Natural killer cell (primary cell): ENCODE measurements around the gene TMC1. TPM values are rescaled to one million over a fixed set of nuclear protein-coding genes. Genes with fewer than 3 reads are reported as not detected.

ENCODE experiments used
- ATAC-seq, 3 donors: fragments of 150-1000 bp in 2 of 3; fragments of 200-7000 bp in 1 of 3; cut with Tn5 transposase; 1 replicate in 1 of 3; 2 replicates in 2 of 3; pipeline ENCODE4 v1.10.0; 2021; ENCODE audit warnings: mild to moderate bottlenecking in 2 of 3, moderate library complexity in 2 of 3
- DNase-seq, 2 donors: peaks; one replicate each; pipeline versions ENCODE4 v3.0.0 to v3.0.0-alpha.2; 2013 to 2021; ENCODE audit warnings: mixed read lengths in 1 of 2
- H3K27ac ChIP-seq: one replicate; pipeline ENCODE4 v1.5.1; 2013; ENCODE audit warnings: mild to moderate bottlenecking, low read length
- H3K27me3 ChIP-seq: one replicate; pipeline ENCODE4 v1.6.1; 2013; ENCODE audit warnings: low read length; ENCODE audit not compliant: control insufficient read depth, insufficient read depth
- H3K36me3 ChIP-seq: one replicate; pipeline ENCODE4 v1.6.1; 2013; ENCODE audit warnings: low read length; ENCODE audit not compliant: control insufficient read depth, insufficient read depth
- H3K4me1 ChIP-seq: one replicate; pipeline ENCODE4 v1.6.1; 2013; ENCODE audit warnings: low read length; ENCODE audit not compliant: control insufficient read depth, insufficient read depth
- H3K4me3 ChIP-seq: one replicate; pipeline ENCODE4 v1.5.1; 2013; ENCODE audit warnings: low read length
- H3K9me3 ChIP-seq: one replicate; pipeline ENCODE4 v1.6.1; 2013; ENCODE audit warnings: low read length; ENCODE audit not compliant: control insufficient read depth, insufficient read depth
- H3K27ac Mint-ChIP-seq, 2 donors: one replicate each; pipeline ENCODE4 v1.8.0; 2022; ENCODE audit warnings: mild to moderate bottlenecking in 2 of 2, mixed read lengths in 2 of 2, moderate library complexity in 1 of 2
- H3K27me3 Mint-ChIP-seq, 2 donors: one replicate each; pipeline ENCODE4 v1.8.0; 2022; ENCODE audit warnings: low read depth in 2 of 2, mixed read lengths in 2 of 2
- H3K36me3 Mint-ChIP-seq: one replicate; pipeline ENCODE4 v1.8.0; 2022; ENCODE audit warnings: mixed read lengths
- H3K4me1 Mint-ChIP-seq, 2 donors: one replicate each; pipeline ENCODE4 v1.8.0; 2022; ENCODE audit warnings: mixed read lengths in 2 of 2
- H3K4me3 Mint-ChIP-seq: one replicate; pipeline ENCODE4 v1.8.0; 2022; ENCODE audit warnings: mild to moderate bottlenecking, moderate library complexity, mixed read lengths
- H3K9me3 Mint-ChIP-seq, 2 donors: one replicate each; pipeline ENCODE4 v1.8.0; 2022; ENCODE audit warnings: mixed read lengths in 2 of 2
- WGBS: methylation state at CpG from one replicate; pipeline ENCODE4 v1.1.7; 2013; ENCODE audit warnings: missing lambda C conversion rate; ENCODE audit not compliant: insufficient coverage; 5-methylcytosine and 5-hydroxymethylcytosine counted together
- intact Hi-C: fragments of 100-400 bp; cut with micrococcal nuclease; formaldehyde crosslinking; loops from one replicate; pipeline ENCODE4 v1.14.2; 2022
- total RNA-seq, 4 donors: library from RNA; stranded (reverse); fragments of 120-200 nt in 1 of 4; gene quantifications; one replicate each; pipeline versions ENCODE4 v1.2.3 to v1.2.4, GENCODE V29; 2013 to 2022
- TF ChIP-seq, protein P1 (sequence below): fragments of 200-600 bp; IDR thresholded peaks from one replicate; pipeline ENCODE4 v1.8.0; 2022; ENCODE audit warnings: antibody characterized with exemption

Gene TMC1
- total RNA-seq, 3 donors from 2014 or later (not counting 1 experiment from before 2014, with no cell fraction given): not detected

DNA sequence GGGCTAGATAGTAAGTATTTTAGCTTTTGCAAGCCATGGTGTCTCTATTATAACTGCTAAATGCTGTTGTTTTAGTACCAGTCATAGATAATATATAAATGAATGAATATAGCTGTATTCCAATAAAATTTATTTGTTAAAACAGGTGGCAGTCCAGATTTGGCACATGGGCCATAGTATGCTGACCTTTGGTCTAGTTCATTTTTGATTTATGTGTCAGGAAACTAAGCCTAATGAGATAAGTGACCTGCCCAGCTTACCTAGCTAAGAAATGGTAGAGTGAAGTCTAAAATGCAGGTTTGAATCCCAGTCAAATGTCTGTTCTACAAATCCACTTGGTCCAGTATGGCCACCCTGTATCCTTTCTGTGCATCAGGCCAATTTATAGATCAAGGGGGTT is 292.1 kb downstream of the TMC1 start:
- H3K9me3 Mint-ChIP-seq: peaks cover 0 to 2% of the 10 kb centered on the region in 2 donors
- H3K27me3 ChIP-seq: no peaks in the 10 kb centered on the region
- DNase-seq: no peak
- H3K36me3 ChIP-seq: no peaks in the 10 kb centered on the region
- no peaks in the 10 kb centered on the region for H3K9me3 ChIP-seq
- H3K4me3 ChIP-seq: no peak overlapping the region
- intact Hi-C loops: no loop called here
- no peaks in the 10 kb centered on the region for H3K4me1 ChIP-seq
- no peaks in the 10 kb centered on the region for H3K36me3 Mint-ChIP-seq
- ATAC-seq: no peak
- H3K27me3 Mint-ChIP-seq: peaks cover 0 to 3% of the 10 kb centered on the region in 2 donors
- no peak overlapping the region for H3K27ac ChIP-seq
- no peaks in the 10 kb centered on the region for H3K4me1 Mint-ChIP-seq
- no peak overlapping the region for H3K4me3 Mint-ChIP-seq
- H3K27ac Mint-ChIP-seq: no peak overlapping the region
- TF ChIP-seq, protein P1, sequence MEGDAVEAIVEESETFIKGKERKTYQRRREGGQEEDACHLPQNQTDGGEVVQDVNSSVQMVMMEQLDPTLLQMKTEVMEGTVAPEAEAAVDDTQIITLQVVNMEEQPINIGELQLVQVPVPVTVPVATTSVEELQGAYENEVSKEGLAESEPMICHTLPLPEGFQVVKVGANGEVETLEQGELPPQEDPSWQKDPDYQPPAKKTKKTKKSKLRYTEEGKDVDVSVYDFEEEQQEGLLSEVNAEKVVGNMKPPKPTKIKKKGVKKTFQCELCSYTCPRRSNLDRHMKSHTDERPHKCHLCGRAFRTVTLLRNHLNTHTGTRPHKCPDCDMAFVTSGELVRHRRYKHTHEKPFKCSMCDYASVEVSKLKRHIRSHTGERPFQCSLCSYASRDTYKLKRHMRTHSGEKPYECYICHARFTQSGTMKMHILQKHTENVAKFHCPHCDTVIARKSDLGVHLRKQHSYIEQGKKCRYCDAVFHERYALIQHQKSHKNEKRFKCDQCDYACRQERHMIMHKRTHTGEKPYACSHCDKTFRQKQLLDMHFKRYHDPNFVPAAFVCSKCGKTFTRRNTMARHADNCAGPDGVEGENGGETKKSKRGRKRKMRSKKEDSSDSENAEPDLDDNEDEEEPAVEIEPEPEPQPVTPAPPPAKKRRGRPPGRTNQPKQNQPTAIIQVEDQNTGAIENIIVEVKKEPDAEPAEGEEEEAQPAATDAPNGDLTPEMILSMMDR: no peak

DNA sequence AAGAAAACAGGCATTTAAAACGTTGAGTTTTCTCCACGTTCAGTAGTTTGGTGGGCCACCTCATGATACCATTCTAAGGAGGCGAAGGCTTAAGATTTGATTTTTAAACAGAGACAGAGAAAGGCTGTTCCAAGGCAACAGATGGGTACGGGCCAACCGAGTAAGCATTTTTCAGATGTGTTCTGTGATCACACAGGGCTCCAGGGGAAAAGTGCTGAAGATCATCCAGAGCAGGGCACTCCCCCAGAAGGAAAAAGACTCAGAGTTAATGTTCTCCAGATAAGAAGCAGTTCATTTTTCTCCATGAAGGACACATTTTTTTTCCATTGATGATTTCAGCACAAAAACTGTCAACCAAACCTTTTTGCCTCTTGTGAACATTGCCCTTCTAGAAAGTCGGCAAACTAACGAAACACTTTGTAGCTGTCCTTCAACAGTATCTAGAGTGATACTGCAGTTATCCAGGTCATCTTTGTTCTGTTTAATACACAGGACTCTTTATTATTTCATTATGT is 292.7 kb downstream of the TMC1 start:
- H3K9me3 Mint-ChIP-seq: peaks cover 0 to 2% of the 10 kb centered on the region in 2 donors
- no peak for DNase-seq
- peaks cover 0 to 3% of the 10 kb centered on the region in 2 donors for H3K27me3 Mint-ChIP-seq
- no peak overlapping the region for H3K4me3 Mint-ChIP-seq
- WGBS: 90% methylated on average over 7 of the region's 7 CpGs
- H3K9me3 ChIP-seq: no peaks in the 10 kb centered on the region
- H3K36me3 Mint-ChIP-seq: no peaks in the 10 kb centered on the region
- no peaks in the 10 kb centered on the region for H3K36me3 ChIP-seq
- no peak overlapping the region for H3K27ac ChIP-seq
- H3K4me1 Mint-ChIP-seq: no peaks in the 10 kb centered on the region
- no peak for ATAC-seq
- intact Hi-C loops: no loop called here
- no peaks in the 10 kb centered on the region for H3K4me1 ChIP-seq
- H3K4me3 ChIP-seq: no peak overlapping the region
- H3K27me3 ChIP-seq: no peaks in the 10 kb centered on the region
- no peak overlapping the region for H3K27ac Mint-ChIP-seq
- TF ChIP-seq, protein P1: no peak

DNA sequence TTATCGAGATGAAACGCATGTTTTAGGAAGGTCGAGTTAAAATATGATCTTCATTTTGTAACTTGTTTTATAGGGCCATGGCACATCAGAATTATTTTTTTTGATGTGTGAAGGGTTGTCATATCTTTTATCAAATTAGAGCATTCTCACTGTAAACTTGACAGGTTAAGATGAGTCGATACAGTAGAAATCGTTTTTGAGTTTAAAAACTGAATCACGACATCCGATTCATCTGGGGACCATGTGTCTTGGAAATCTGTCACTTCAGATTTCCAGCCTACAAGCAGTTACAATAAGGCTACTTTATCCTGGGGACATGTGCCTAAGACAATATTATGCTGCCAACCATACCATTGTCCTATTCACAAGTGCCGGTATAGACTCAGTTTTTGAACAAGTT is 295.3 kb downstream of the TMC1 start:
- H3K4me1 Mint-ChIP-seq: no peaks in the 10 kb centered on the region

DNA sequence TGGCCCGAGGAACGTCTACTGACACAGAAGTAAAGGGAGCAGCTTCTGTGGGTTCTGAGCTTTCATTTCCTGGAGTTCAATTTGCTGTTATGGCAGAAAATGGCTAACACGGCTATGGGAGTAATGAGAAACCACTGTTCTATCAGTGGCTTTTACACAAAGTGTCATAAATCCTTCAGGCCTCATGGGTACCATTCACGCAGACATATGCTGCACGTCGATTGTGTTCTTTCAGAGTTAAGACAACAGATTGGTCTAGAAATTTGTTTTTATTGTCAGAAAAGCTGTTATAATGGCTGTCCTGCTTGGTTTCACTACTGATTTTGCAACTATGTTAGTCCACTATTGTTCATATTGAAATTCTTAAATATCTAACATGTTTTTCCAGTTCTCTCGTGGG is 296.0 kb downstream of the TMC1 start:
- Mint-ChIP-seq H3K9me3 (no peaks in the 10 kb centered on the region), H3K36me3 (no peaks in the 10 kb centered on the region), H3K27ac (no peak overlapping the region), H3K4me3 (no peak overlapping the region), H3K4me1 (no peaks in the 10 kb centered on the region), H3K27me3 (no peaks in the 10 kb centered on the region)
- H3K36me3 ChIP-seq: no peaks in the 10 kb centered on the region
- no peak for ATAC-seq
- no peak overlapping the region for H3K27ac ChIP-seq
- WGBS: 69% methylated on average over 7 of the region's 7 CpGs
- no peak overlapping the region for H3K4me3 ChIP-seq
- H3K4me1 ChIP-seq: no peaks in the 10 kb centered on the region
- intact Hi-C loops: no loop called here
- DNase-seq: no peak
- no peaks in the 10 kb centered on the region for H3K9me3 ChIP-seq
- H3K27me3 ChIP-seq: no peaks in the 10 kb centered on the region
- TF ChIP-seq, protein P1: no peak

More for the DNA sequence above, 295.3 kb downstream of the TMC1 start:
- DNase-seq: no peak
- no peaks in the 10 kb centered on the region for H3K9me3 ChIP-seq
- no peaks in the 10 kb centered on the region for H3K36me3 ChIP-seq
- ATAC-seq: no peak
- H3K27ac Mint-ChIP-seq: no peak overlapping the region
- TF ChIP-seq, protein P1: no peak
- no peaks in the 10 kb centered on the region for H3K4me1 ChIP-seq
- no peaks in the 10 kb centered on the region for H3K36me3 Mint-ChIP-seq
- H3K27me3 ChIP-seq: no peaks in the 10 kb centered on the region
- WGBS: 94% methylated on average over 5 of the region's 8 CpGs
- no peak overlapping the region for H3K27ac ChIP-seq
- H3K4me3 ChIP-seq: no peak overlapping the region
- H3K27me3 Mint-ChIP-seq: no peaks in the 10 kb centered on the region
- H3K9me3 Mint-ChIP-seq: no peaks in the 10 kb centered on the region
- no peak overlapping the region for H3K4me3 Mint-ChIP-seq
- intact Hi-C loops: no loop called here
